Karpas-422 (cell line): ENCODE data around the gene BIK. TPM values are rescaled to one million over a fixed set of nuclear protein-coding genes. Genes with fewer than 3 reads are reported as not detected.

Source experiments
- DNase-seq: peaks from one replicate; pipeline ENCODE4 v3.0.0-alpha.2; 2015
- H2AFZ ChIP-seq: fragments of 200-600 bp; sonication (generic); 2 replicates; pipeline ENCODE4 v1.6.1; 2014; ENCODE audit warnings: antibody characterized with exemption, low read length, mixed read lengths
- H3K27ac ChIP-seq: fragments of 200-600 bp; sonication (generic); 2 replicates; pipeline ENCODE4 v1.5.1; 2014; ENCODE audit warnings: mild to moderate bottlenecking, low read length, moderate library complexity
- H3K27me3 ChIP-seq: fragments of 200-600 bp; sonication (generic); 2 replicates; pipeline ENCODE4 v1.6.1; 2014; ENCODE audit warnings: low read length, mixed read lengths
- H3K36me3 ChIP-seq: fragments of 200-600 bp; sonication (generic); 2 replicates; pipeline ENCODE4 v1.6.1; 2014; ENCODE audit warnings: low read length, mixed read lengths; ENCODE audit not compliant: insufficient read depth
- H3K4me1 ChIP-seq: fragments of 200-600 bp; sonication (generic); 2 replicates; pipeline ENCODE4 v1.6.1; 2014; ENCODE audit warnings: mild to moderate bottlenecking, low read length, mixed read lengths
- H3K4me2 ChIP-seq: fragments of 200-600 bp; sonication (generic); 2 replicates; pipeline ENCODE4 v1.6.1; 2014; ENCODE audit warnings: low read length, low read depth, mild to moderate bottlenecking; ENCODE audit not compliant: poor library complexity, severe bottlenecking
- H3K4me3 ChIP-seq: fragments of 200-600 bp; sonication (generic); 2 replicates; pipeline ENCODE4 v1.5.1; 2014; ENCODE audit warnings: mild to moderate bottlenecking, antibody characterized with exemption, low read length, mixed read lengths
- H3K79me2 ChIP-seq: fragments of 200-600 bp; sonication (generic); 2 replicates; pipeline ENCODE4 v1.6.1; 2014; ENCODE audit warnings: mild to moderate bottlenecking, low read length, mixed read lengths
- H3K9ac ChIP-seq: fragments of 200-600 bp; sonication (generic); 2 replicates; pipeline ENCODE4 v1.6.0; 2014; ENCODE audit warnings: low read length
- H3K9me2 ChIP-seq: fragments of 200-600 bp; sonication (generic), shearing (Covaris generic); replicated peaks from 2 replicates; pipeline ENCODE4 v1.6.0; 2014; ENCODE audit warnings: mild to moderate bottlenecking, low read length, moderate library complexity; ENCODE audit not compliant: insufficient read depth
- H3K9me3 ChIP-seq: fragments of 300-700, 200-600 bp; sonication (generic); 2 replicates; pipeline ENCODE4 v1.6.1; 2014; ENCODE audit warnings: low read length, mixed read lengths
- H4K20me1 ChIP-seq: fragments of 200-600 bp; sonication (generic); 2 replicates; pipeline ENCODE4 v1.6.1; 2014; ENCODE audit warnings: mild to moderate bottlenecking, antibody characterized with exemption, low read length, low read depth; ENCODE audit not compliant: insufficient read depth
- total RNA-seq: library from RNA; depleted of rRNA; stranded (reverse); fragments of >200 nt; shearing (Covaris generic); gene quantifications from 2 replicates; pipeline ENCODE4 v1.2.3, GENCODE V29; 2014; ENCODE audit warnings: low replicate concordance

BIK gene
- total RNA-seq, 1 experiment from 2014 or later = 0.71 TPM

DNA sequence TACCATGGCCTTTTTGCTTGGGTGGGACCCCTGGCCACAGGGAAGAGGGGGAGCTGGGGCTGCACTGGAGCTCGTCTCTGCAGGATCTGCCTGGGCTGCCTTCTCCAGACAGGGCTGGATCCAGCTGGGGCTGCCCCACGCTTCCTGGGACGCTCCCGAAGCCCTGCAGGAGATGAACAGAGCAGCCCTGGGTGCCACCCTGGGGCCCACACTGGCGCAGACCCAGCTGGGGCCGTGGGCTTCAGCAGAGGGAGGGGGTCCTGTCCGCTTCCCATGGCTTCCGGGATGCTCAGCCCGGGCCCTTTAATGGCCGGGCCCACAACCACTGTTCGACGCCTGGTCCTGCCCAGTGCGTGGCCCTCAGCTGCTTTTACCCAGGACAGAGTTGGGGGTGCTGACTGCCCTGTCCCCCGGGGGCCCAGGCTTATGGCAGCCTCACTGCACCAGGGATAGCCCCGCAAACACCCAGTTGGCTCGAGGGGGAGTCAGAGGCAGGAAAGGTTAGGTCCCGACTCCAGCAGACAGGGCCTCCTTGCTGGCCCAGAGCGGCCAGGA lies 52.8 kb downstream of the BIK start:
- no peak overlapping the region for H3K27ac ChIP-seq
- H3K4me3 ChIP-seq = no peak overlapping the region
- H2AFZ ChIP-seq = no peak overlapping the region
- no peaks in the 10 kb centered on the region for H3K27me3 ChIP-seq
- no peak overlapping the region for H3K4me2 ChIP-seq
- H3K4me1 ChIP-seq = no peaks in the 10 kb centered on the region
- no peaks in the 10 kb centered on the region for H3K9me3 ChIP-seq
- no peaks in the 10 kb centered on the region for H3K36me3 ChIP-seq
- H3K9ac ChIP-seq = no peak overlapping the region
- H3K79me2 ChIP-seq = no peaks in the 10 kb centered on the region
- no peaks in the 10 kb centered on the region for H4K20me1 ChIP-seq
- DNase-seq = no peak
- H3K9me2 ChIP-seq = no peaks in the 10 kb centered on the region

GRCh38 chr22:43164636-43165035 lies 54.1 kb downstream of the BIK start:
- H3K9me3 ChIP-seq = no peaks in the 10 kb centered on the region
- H4K20me1 ChIP-seq = no peaks in the 10 kb centered on the region
- H3K9me2 ChIP-seq = no peaks in the 10 kb centered on the region
- H3K4me1 ChIP-seq = no peaks in the 10 kb centered on the region
- no peak overlapping the region for H3K4me3 ChIP-seq
- H3K36me3 ChIP-seq = no peaks in the 10 kb centered on the region
- H3K4me2 ChIP-seq = no peak overlapping the region
- no peak overlapping the region for H3K9ac ChIP-seq
- H3K79me2 ChIP-seq = no peaks in the 10 kb centered on the region
- no peaks in the 10 kb centered on the region for H3K27me3 ChIP-seq
- no peak overlapping the region for H3K27ac ChIP-seq
- no peak overlapping the region for H2AFZ ChIP-seq
- no peak for DNase-seq

GRCh38 chr22:43166132-43166930 lies 55.8 kb downstream of the BIK start:
- Histone ChIP-seq H3K36me3 (no peaks in the 10 kb centered on the region; the same call in 1 of the 2 replicates), H3K4me2 (no peak overlapping the region), H3K9ac (no peak overlapping the region), H3K27ac (no peak overlapping the region), H3K9me2 (no peaks in the 10 kb centered on the region), H4K20me1 (no peaks in the 10 kb centered on the region), H3K27me3 (no peaks in the 10 kb centered on the region), H3K4me1 (no peaks in the 10 kb centered on the region), H3K4me3 (no peak overlapping the region), H2AFZ (no peak overlapping the region), H3K79me2 (no peaks in the 10 kb centered on the region), H3K9me3 (no peaks in the 10 kb centered on the region)
- DNase-seq = no peak

- H3K4me1 ChIP-seq = no peaks in the 10 kb centered on the region
- no peaks in the 10 kb centered on the region; the same call in 1 of the 2 replicates for H3K36me3 ChIP-seq
- no peak overlapping the region for H3K9ac ChIP-seq
Measured at GRCh38 chr22:43167001-43167589, 56.5 kb downstream of the BIK start.

DNA sequence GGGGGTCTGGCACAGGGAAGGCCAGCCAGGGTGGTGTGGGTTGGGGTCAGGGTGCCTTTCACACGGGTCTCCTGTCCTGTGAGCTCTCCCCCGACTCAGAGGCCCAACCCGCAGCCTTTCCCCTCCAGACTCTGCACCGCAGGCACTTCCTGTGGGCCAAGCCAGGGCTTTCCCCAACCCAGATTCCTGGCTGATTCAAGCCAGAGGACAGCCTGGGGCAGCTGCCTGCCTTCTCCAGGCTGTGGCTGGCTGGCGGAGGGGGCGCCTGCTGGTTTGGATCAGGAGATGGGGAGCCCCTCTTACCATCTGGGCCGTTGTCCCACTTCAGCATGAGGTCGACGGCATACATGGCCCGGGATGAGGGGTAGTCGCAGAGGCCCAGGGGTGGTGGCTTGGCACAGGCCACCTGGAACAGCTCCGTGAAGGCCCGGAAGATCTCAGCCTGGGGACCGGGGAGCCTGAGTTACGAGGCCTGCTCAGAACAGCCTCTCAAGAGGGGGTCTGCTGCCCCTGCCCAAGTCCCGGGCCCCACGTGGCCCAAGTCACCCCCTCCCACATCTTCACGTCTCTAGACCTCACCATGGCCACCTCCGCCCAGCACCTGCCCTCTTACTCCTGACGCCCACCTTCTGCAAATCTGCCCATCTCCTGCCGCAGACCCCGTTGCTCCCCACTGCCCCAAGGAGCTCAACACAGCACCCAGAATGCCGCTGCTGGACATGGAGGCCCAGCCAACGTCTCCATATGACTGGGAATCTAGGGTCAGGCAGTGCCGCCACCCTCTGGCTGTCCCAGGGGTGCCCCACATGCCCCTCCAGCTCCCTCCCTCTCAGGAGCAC lies 58.1 kb downstream of the BIK start:
- Histone ChIP-seq H4K20me1 (no peaks in the 10 kb centered on the region), H3K9me2 (no peaks in the 10 kb centered on the region), H3K79me2 (no peaks in the 10 kb centered on the region), H3K36me3 (no peaks in the 10 kb centered on the region; the same call in 1 of the 2 replicates), H3K4me1 (no peaks in the 10 kb centered on the region), H3K27me3 (no peaks in the 10 kb centered on the region), H3K9me3 (no peaks in the 10 kb centered on the region), H3K9ac (no peak overlapping the region), H3K4me2 (no peak overlapping the region), H2AFZ (no peak overlapping the region), H3K27ac (no peak overlapping the region), H3K4me3 (no peak overlapping the region)
- DNase-seq = no peak

More at GRCh38 chr22:43167001-43167589, 56.5 kb downstream of the BIK start:
- Histone ChIP-seq H3K4me3 (no peak overlapping the region), H2AFZ (no peak overlapping the region), H3K27me3 (no peaks in the 10 kb centered on the region), H3K79me2 (no peaks in the 10 kb centered on the region), H3K9me3 (no peaks in the 10 kb centered on the region), H3K27ac (no peak overlapping the region), H3K4me2 (no peak overlapping the region), H3K9me2 (no peaks in the 10 kb centered on the region), H4K20me1 (no peaks in the 10 kb centered on the region)
- DNase-seq = no peak

DNA sequence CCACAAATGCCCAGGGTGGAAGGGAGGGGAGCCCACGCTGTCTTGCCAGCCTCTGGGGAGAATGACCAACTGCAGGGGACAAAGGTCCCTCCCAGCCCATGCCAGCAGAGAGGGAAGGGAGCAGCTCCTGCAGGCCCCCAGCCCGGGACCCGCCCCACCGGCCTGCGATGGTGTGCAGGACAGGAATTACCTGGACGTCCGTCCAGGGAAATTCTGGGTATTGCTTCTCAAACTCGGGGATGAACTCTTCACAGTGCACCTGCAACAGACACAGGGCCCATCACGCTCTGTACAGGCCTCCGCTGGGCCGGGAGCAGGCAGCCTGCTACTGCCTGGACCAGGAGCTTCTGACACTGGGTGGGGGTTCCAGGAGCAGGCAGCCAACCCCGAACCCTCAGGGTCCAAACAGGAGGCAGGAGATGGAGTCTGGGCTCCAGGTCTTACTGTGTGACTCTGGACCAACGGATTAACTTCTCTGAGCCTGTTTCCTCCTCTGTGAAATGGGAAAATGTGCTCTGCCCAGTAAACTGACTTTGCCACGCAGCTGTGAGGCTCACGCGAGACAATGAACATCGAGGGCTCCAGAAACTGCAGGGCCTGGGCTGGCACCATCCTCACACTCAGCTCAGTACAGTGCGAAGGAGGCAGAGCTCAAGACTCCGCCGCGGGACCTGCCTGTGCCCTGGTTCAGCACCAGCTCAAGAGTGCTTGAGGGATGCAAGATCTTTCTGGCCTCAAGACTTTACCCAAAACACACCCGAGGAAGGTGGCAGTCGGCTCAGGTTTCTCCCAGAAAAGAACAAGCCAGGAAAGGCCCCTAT lies 59.0 kb downstream of the BIK start:
- Histone ChIP-seq H4K20me1 (no peaks in the 10 kb centered on the region), H3K9ac (no peak overlapping the region), H3K27me3 (no peaks in the 10 kb centered on the region), H3K9me2 (no peaks in the 10 kb centered on the region), H3K9me3 (no peaks in the 10 kb centered on the region), H3K36me3 (no peaks in the 10 kb centered on the region; the same call in 1 of the 2 replicates), H3K4me3 (no peak overlapping the region), H3K27ac (no peak overlapping the region), H3K4me2 (no peak overlapping the region), H2AFZ (no peak overlapping the region), H3K4me1 (no peaks in the 10 kb centered on the region), H3K79me2 (no peaks in the 10 kb centered on the region)
- DNase-seq = no peak

GRCh38 chr22:43170131-43170480 lies 59.6 kb downstream of the BIK start:
- no peaks in the 10 kb centered on the region; the same call in 1 of the 2 replicates for H3K36me3 ChIP-seq
- H3K9me2 ChIP-seq = no peaks in the 10 kb centered on the region
- no peaks in the 10 kb centered on the region for H3K9me3 ChIP-seq
- DNase-seq = no peak
- no peak overlapping the region for H3K27ac ChIP-seq
- no peak overlapping the region for H3K9ac ChIP-seq
- no peaks in the 10 kb centered on the region for H3K27me3 ChIP-seq
- no peaks in the 10 kb centered on the region for H4K20me1 ChIP-seq
- no peak overlapping the region for H2AFZ ChIP-seq
- no peaks in the 10 kb centered on the region for H3K4me1 ChIP-seq
- H3K4me2 ChIP-seq = no peak overlapping the region
- no peaks in the 10 kb centered on the region for H3K79me2 ChIP-seq
- no peak overlapping the region for H3K4me3 ChIP-seq
